Measurements from ENCODE around the gene PRR36. TPM values are rescaled to one million over a fixed set of nuclear protein-coding genes. Genes with fewer than 3 reads are reported as not detected.
A peak's percentile ranks its signal among the peaks of the same experiment; 100 is the strongest.

Gene PRR36
- total RNA-seq, 4 donors from 2014 or later = 0.13 to 0.45 (median 0.20) TPM

DNA sequence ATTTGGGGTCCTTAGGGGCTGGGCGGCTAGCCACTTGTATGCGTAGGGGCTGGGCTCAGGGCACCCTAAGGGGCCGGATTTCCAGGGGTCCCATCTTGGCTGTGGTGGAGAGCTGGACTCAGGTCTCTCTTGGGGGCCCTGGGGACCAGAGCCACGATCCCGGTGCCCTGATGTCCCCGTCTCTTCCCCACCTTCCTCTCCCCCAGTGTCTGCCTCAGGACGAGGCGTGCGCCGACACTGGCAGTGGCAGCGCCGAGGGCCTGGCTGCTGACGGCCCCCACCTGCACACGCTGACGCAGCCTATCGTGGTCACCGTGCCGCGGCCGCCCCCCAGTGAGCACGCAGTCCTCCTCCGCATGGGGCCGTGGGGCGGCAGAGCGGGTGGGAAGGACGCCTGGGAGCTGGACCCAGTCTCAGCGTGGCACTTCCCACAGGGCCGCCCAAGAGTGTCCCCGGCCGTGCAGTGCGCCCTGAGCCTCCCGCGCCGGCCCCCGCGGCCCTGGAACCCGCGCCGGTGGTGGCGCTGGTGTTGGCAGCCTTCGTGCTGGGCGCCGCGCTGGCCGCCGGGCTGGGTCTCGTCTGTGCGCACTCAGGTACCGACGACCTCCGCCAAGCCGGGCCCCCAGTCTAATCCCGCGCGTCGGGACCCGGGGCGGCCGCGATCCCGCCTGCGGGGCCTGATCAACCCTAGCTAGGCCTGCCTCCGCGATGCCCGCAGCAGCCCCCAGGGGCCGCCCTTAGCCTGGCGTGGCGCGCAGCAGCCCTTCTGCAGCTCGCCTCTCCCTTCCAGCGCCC, 43.3 kb upstream of the PRR36 start:
- intact Hi-C loops (cut with DNase I) = loop anchor here (2.0 kb wide), 1 partner anchor 13 kb away; no protein-coding TSS in a partner anchor
- H3K4me3 ChIP-seq (replicated peaks in 1 of 3) = no peak overlapping the region
- peaks cover 9 to 45% of the 10 kb centered on the region in 2 donors for H3K4me1 ChIP-seq
- H3K27me3 ChIP-seq = peaks cover 4% of the 10 kb centered on the region
- DNase-seq = peak; percentile 36 to 46
- WGBS, 2 donors = 2% methylated on average over 44 of the region's 71 CpGs; no CpG with 5 or more reads in 1 of the 2 donors
- H3K27ac ChIP-seq = no peak overlapping the region
- H3K36me3 ChIP-seq = peaks cover 11 to 12% of the 10 kb centered on the region in 2 donors
- TF ChIP-seq, protein P1, sequence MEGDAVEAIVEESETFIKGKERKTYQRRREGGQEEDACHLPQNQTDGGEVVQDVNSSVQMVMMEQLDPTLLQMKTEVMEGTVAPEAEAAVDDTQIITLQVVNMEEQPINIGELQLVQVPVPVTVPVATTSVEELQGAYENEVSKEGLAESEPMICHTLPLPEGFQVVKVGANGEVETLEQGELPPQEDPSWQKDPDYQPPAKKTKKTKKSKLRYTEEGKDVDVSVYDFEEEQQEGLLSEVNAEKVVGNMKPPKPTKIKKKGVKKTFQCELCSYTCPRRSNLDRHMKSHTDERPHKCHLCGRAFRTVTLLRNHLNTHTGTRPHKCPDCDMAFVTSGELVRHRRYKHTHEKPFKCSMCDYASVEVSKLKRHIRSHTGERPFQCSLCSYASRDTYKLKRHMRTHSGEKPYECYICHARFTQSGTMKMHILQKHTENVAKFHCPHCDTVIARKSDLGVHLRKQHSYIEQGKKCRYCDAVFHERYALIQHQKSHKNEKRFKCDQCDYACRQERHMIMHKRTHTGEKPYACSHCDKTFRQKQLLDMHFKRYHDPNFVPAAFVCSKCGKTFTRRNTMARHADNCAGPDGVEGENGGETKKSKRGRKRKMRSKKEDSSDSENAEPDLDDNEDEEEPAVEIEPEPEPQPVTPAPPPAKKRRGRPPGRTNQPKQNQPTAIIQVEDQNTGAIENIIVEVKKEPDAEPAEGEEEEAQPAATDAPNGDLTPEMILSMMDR (IDR thresholded peaks at IDR 0.05) = peak in 4 of 6 experiments; percentile 11 to 47 (median 22)
- no peak for TF ChIP-seq POLR2A (IDR thresholded peaks at IDR 0.05)
- H3K9me3 ChIP-seq = no peaks in the 10 kb centered on the region

DNA sequence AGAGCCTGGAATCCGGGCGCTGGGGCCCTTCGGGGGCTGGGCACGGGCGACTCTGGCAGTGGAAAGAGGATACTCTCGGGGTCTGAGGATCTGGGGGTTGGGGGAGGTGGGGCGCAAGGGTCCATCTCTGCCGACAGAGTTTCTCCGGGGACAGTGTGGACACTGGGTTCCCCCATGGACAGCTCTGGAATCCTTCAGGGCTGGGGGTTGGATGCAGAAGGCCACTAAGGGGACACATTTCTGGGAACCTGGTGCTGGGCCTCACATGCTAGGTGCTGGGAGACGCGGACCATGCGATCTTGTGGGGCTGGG, 42.7 kb upstream of the PRR36 start:
- Histone ChIP-seq H3K9me3 (no peaks in the 10 kb centered on the region), H3K36me3 (peaks cover 11 to 12% of the 10 kb centered on the region in 2 donors), H3K27ac (no peak overlapping the region), H3K4me1 (peaks cover 9 to 43% of the 10 kb centered on the region in 2 donors), H3K4me3 (replicated peaks in 1 of 3) (no peak overlapping the region), H3K27me3 (peaks cover 4% of the 10 kb centered on the region)
- TF ChIP-seq, protein P1 (IDR thresholded peaks at IDR 0.05) = no peak
- no peak for TF ChIP-seq POLR2A (IDR thresholded peaks at IDR 0.05)
- DNase-seq = no peak
- 4 to 11% methylated on average over 6 to 9 of the region's 12 CpGs for WGBS, 2 donors
- intact Hi-C loops (cut with DNase I) = no loop called here

DNA sequence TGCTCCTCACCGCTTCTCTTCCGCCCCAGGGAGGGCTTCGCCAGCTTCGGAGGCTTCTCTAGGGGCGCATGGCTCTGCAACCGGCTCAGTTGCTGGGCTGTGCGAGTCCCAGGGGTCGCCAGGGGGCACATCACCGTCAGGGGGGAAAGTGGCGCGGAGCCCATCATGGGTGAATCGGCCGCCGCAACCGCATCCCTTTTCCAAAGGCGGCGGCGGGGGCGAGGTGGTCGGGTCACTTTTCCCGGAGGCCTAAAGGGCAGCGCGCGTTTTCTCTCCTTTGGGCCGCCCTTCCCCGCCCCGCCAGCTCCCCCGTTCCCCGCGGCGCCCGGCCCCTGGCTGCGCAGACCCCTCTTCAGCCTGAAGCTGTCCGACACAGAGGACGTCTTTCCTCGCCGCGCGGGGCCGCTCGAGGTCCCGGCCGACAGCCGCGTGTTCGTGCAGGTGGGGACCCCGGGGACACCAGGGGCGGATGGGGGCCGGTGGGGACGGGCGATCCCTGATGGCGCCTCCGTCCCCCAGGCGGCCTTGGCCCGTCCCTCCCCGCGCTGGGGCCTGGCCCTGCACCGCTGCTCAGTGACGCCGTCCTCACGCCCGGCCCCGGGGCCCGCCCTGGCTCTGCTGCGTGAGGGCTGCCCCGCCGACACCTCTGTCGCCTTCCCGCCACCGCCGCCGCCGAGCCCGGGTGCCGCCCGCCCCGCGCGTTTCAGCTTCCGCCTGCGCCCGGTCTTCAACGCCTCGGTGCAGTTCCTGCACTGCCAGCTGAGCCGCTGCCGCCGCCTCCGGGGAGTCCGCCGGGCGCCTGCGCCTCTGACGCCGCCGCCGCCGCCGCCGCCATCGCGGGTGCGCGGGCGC, 42.1 kb upstream of the PRR36 start:
- Histone ChIP-seq H3K27ac (no peak overlapping the region), H3K9me3 (no peaks in the 10 kb centered on the region), H3K36me3 (peaks cover 17 to 18% of the 10 kb centered on the region in 2 donors), H3K4me3 (replicated peaks in 1 of 3) (peak overlapping the region in 1 of 3 donors; percentile 6), H3K27me3 (peaks cover 4% of the 10 kb centered on the region), H3K4me1 (peaks cover 5 to 38% of the 10 kb centered on the region in 2 donors)
- TF ChIP-seq, protein P1 (IDR thresholded peaks at IDR 0.05) = no peak
- no peak for TF ChIP-seq POLR2A (IDR thresholded peaks at IDR 0.05)
- intact Hi-C loops (cut with DNase I) = no loop called here
- no peak for DNase-seq
- 3 to 4% methylated on average over 10 to 12 of the region's 104 CpGs for WGBS, 2 donors

DNA sequence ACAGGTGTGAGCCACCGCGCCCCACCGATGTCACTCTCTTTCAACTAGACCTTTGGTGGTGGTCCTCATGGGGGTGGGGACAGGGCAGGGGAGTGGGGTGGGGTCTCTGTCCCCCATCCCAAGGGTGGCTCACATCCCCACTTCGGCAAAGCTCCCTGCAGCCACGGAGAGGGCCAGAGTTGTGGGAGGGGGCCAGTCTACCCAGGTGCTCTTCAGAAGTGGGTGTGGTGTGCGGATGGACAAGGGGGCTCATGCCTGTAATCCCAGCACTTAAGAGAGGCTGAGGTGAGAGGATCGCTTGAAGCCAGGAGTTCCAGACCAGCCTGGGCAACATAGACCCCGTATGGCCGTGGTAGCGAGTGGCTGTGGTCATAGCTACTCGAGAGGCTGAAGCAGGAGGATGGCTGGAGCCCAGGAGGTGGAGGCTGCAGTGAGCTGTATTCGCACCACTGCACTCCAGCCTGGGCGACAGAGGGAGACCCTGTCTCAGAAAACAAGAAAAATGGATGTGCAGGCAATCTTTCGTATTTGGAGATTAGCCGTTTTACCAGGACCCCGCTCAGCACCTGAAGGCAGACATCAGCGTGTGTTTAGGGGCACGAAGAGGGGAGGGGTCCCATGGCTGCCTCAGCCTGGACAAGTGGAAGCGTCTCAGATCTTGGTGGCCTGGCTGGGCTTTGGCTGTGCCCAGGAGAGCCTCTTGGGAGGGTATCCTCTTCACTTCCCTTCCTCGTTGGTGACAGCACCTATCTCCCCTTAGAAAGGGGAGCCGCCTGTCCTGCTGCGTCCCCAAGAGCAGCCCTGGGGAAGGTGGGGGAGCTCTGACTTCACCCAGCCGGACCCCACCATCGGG, 41.3 kb upstream of the PRR36 start:
- Histone ChIP-seq H3K27ac (no peak overlapping the region), H3K27me3 (peaks cover 4% of the 10 kb centered on the region), H3K9me3 (no peaks in the 10 kb centered on the region), H3K4me3 (replicated peaks in 1 of 3) (no peak overlapping the region), H3K36me3 (peaks cover 25 to 26% of the 10 kb centered on the region in 2 donors), H3K4me1 (peaks cover 0 to 33% of the 10 kb centered on the region in 2 donors)
- DNase-seq = no peak
- 43 to 61% methylated on average over 13 to 23 of the region's 24 CpGs for WGBS, 2 donors
- TF ChIP-seq, protein P1 (IDR thresholded peaks at IDR 0.05) = no peak
- TF ChIP-seq POLR2A (IDR thresholded peaks at IDR 0.05) = no peak
- intact Hi-C loops (cut with DNase I) = no loop called here

Measured in thyroid gland (tissue), 4 donors.